Hematopoietic multipotent progenitor cell treated with erythropoietin and hydrocortisone succinate and interleukin-3 and kit ligand, for 4 days (in vitro differentiated cells): Measurements from ENCODE around the gene CTNND2.
A peak's percentile ranks its signal among the peaks of the same experiment; 100 is the strongest.
"Not testable (repeated sequence)": the region's sequence is repeated elsewhere in the genome, so short reads cannot be mapped to it uniquely, and the experiment has no call there.

ENCODE experiments used
- DNase-seq: peaks from one replicate; pipeline ENCODE4 v3.0.0-alpha.2; 2015

CTNND2 gene

GRCh38 chr5:11148810-11149539 lies 755.3 kb downstream of the CTNND2 start:
- DNase-seq: no peak

GRCh38 chr5:11146171-11146570 lies 758.1 kb downstream of the CTNND2 start:
- no peak for DNase-seq

- DNase-seq: no peak
These were observed 760.6 kb downstream of the CTNND2 start for GRCh38 chr5:11143456-11144267.

- DNase-seq: no peak
These were observed 764.9 kb downstream of the CTNND2 start for GRCh38 chr5:11139217-11139865.

- no peak for DNase-seq
These were observed 774.1 kb downstream of the CTNND2 start for GRCh38 chr5:11130131-11130530.

GRCh38 chr5:11128021-11128420 lies 776.2 kb downstream of the CTNND2 start:
- DNase-seq: no peak

GRCh38 chr5:11126844-11127243 lies 777.4 kb downstream of the CTNND2 start:
- no peak for DNase-seq

GRCh38 chr5:11121885-11122284 lies 782.4 kb downstream of the CTNND2 start:
- DNase-seq: no peak

GRCh38 chr5:11110128-11110527 lies 794.1 kb downstream of the CTNND2 start:
- no peak for DNase-seq

- no peak for DNase-seq
These were observed 798.5 kb downstream of the CTNND2 start for GRCh38 chr5:11105696-11106095.

- DNase-seq: no peak
These were observed 799.6 kb downstream of the CTNND2 start for GRCh38 chr5:11104651-11105112.

GRCh38 chr5:11104210-11104609 lies 800.0 kb downstream of the CTNND2 start:
- no peak for DNase-seq

- DNase-seq: no peak
These were observed 820.1 kb downstream of the CTNND2 start for GRCh38 chr5:11084111-11084510.

GRCh38 chr5:11082404-11082945 lies 821.8 kb downstream of the CTNND2 start:
- DNase-seq: no peak

- DNase-seq: no peak
These were observed 827.2 kb downstream of the CTNND2 start for GRCh38 chr5:11076945-11077613.

GRCh38 chr5:11075035-11075805 lies 829.0 kb downstream of the CTNND2 start:
- DNase-seq: peak; percentile 15

- no peak for DNase-seq
These were observed 831.7 kb downstream of the CTNND2 start for GRCh38 chr5:11072568-11072967.

GRCh38 chr5:11072076-11072475 lies 832.2 kb downstream of the CTNND2 start:
- DNase-seq: no peak

- DNase-seq: no peak
These were observed 835.2 kb downstream of the CTNND2 start for GRCh38 chr5:11069041-11069440.

GRCh38 chr5:11065723-11066122 lies 838.5 kb downstream of the CTNND2 start:
- DNase-seq: not testable (repeated sequence)

GRCh38 chr5:11064763-11065450 lies 839.3 kb downstream of the CTNND2 start:
- no peak for DNase-seq
